ENCODE data around the gene BCAT1.

DNA sequence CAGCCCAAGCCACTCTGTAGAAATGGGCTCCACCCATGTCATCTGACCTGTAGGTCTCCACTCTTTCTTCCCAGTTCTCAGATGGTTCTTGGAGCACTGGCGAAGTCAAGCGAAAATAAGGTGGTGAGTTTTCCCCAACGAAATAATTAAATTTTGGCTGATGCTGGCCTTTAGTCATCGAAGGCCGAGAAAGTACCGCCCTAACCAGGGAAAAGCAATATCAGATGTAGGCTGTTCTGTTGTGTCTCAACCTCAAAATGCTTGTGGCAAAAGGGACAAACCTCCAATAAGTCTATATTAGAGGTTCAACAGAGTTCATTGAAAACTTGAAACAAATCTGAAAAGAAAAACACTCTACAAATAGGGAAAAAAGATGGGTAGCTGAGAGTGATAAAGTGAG lies 48.6 kb upstream of the BCAT1 start:
- TF ChIP-seq, protein P1, sequence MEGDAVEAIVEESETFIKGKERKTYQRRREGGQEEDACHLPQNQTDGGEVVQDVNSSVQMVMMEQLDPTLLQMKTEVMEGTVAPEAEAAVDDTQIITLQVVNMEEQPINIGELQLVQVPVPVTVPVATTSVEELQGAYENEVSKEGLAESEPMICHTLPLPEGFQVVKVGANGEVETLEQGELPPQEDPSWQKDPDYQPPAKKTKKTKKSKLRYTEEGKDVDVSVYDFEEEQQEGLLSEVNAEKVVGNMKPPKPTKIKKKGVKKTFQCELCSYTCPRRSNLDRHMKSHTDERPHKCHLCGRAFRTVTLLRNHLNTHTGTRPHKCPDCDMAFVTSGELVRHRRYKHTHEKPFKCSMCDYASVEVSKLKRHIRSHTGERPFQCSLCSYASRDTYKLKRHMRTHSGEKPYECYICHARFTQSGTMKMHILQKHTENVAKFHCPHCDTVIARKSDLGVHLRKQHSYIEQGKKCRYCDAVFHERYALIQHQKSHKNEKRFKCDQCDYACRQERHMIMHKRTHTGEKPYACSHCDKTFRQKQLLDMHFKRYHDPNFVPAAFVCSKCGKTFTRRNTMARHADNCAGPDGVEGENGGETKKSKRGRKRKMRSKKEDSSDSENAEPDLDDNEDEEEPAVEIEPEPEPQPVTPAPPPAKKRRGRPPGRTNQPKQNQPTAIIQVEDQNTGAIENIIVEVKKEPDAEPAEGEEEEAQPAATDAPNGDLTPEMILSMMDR (IDR thresholded peaks at IDR 0.05), result no peak
- TF ChIP-seq EP300 (IDR thresholded peaks at IDR 0.05) (no peak), POLR2A (IDR thresholded peaks at IDR 0.05) (no peak)
